Keratinocyte (primary cell): ENCODE results near the gene FGGY. TPM values are rescaled to one million over a fixed set of nuclear protein-coding genes. Genes with fewer than 3 reads are reported as not detected.

Source experiments
- DNase-seq: peaks from one replicate; pipeline ENCODE4 v3.0.0-alpha.2; 2011; ENCODE audit warnings: low read depth, missing footprints, low spot score
- FAIRE-seq: peaks from 2 replicates; lab custom pipeline; 2011; peaks lifted over from hg19 to GRCh38; lab: Jason Lieb, UNC
- H2AFZ ChIP-seq: 2 replicates; pipeline ENCODE4 v1.6.0; 2012; ENCODE audit warnings: low read length, control low read depth, inconsistent platforms; ENCODE audit not compliant: control insufficient read depth
- H3K27ac ChIP-seq: 2 replicates; pipeline ENCODE4 v1.5.1; 2011; ENCODE audit warnings: low read length; ENCODE audit not compliant: control insufficient read depth, insufficient read depth
- H3K27me3 ChIP-seq: 3 replicates; pipeline ENCODE4 v1.6.0; 2011; ENCODE audit warnings: low read length; ENCODE audit not compliant: control insufficient read depth, insufficient read depth; ENCODE audit errors: extremely low read depth
- H3K36me3 ChIP-seq, 2 experiments: 2 replicates in 1 of 2; 3 replicates in 1 of 2; pipeline ENCODE4 v1.5.1; 2011; ENCODE audit warnings: low read length in 2 of 2, mild to moderate bottlenecking in 1 of 2; ENCODE audit not compliant: control insufficient read depth in 2 of 2, insufficient read depth in 2 of 2; ENCODE audit errors: extremely low read depth in 1 of 2
- H3K4me1 ChIP-seq: 3 replicates; pipeline ENCODE4 v1.5.1; 2011; ENCODE audit warnings: low read length; ENCODE audit not compliant: control insufficient read depth, insufficient read depth; ENCODE audit errors: extremely low read depth
- H3K4me2 ChIP-seq: 3 replicates; pipeline ENCODE4 v1.6.0; 2011; ENCODE audit warnings: low read depth, low read length; ENCODE audit not compliant: control insufficient read depth, insufficient read depth; ENCODE audit errors: extremely low read depth
- H3K4me3 ChIP-seq, 3 experiments: fragments of 200-600 bp in 1 of 3; sonication (generic) in 1 of 3; 2 replicates in 2 of 3; 3 replicates in 1 of 3; pipeline ENCODE4 v1.5.1; 2011 to 2016; ENCODE audit warnings: low read length in 3 of 3, mild to moderate bottlenecking in 3 of 3, control low read depth in 2 of 3, inconsistent platforms in 1 of 3, low read depth in 1 of 3, mixed read lengths in 1 of 3, mixed run types in 1 of 3, moderate library complexity in 1 of 3; ENCODE audit not compliant: control insufficient read depth in 2 of 3, insufficient read depth in 2 of 3; ENCODE audit errors: extremely low read depth in 1 of 3
- H3K79me2 ChIP-seq: 2 replicates; pipeline ENCODE4 v1.6.0; 2012; ENCODE audit warnings: low read length; ENCODE audit not compliant: control insufficient read depth, insufficient read depth
- H3K9ac ChIP-seq: 3 replicates; pipeline ENCODE4 v1.6.0; 2011; ENCODE audit warnings: low read length; ENCODE audit not compliant: control insufficient read depth, insufficient read depth; ENCODE audit errors: extremely low read depth
- H3K9me1 ChIP-seq: 3 replicates; pipeline ENCODE4 v1.6.0; 2011; ENCODE audit warnings: low read length; ENCODE audit not compliant: control insufficient read depth, insufficient read depth; ENCODE audit errors: extremely low read depth
- H3K9me3 ChIP-seq: 2 replicates; pipeline ENCODE4 v1.5.1; 2012; ENCODE audit warnings: low read depth, low read length; ENCODE audit not compliant: control insufficient read depth
- H4K20me1 ChIP-seq: 3 replicates; pipeline ENCODE4 v1.6.0; 2011; ENCODE audit warnings: low read length; ENCODE audit not compliant: control insufficient read depth, insufficient read depth; ENCODE audit errors: extremely low read depth
- EZH2 ChIP-seq: IDR thresholded peaks from one replicate; pipeline ENCODE4 v1.6.1; 2012; ENCODE audit warnings: inconsistent platforms, mild to moderate bottlenecking, low read length, moderate library complexity
- dilution Hi-C: fragments of 300-500 bp; cut with MboI; formaldehyde crosslinking; loops from one replicate; pipeline ENCODE4 v1.7.0; 2020; ENCODE audit warnings: low sequenced_read_pairs; ENCODE audit not compliant: extremely low pct_ligation_motif_present
- polyA plus RNA-seq, 5 experiments: library from polyadenylated mRNA; depleted of rRNA in 3 of 5; stranded (reverse) in 3 of 5; stranded (forward) in 1 of 5; unstranded in 1 of 5; fragments of >200 nt; gene quantifications; 1 replicate in 1 of 5; 2 replicates in 3 of 5; 3 replicates in 1 of 5; pipeline versions ENCODE4 v1.2.1 to v1.2.3, GENCODE V29; 2011 to 2012; ENCODE audit warnings: missing spikeins in 2 of 5, low read depth in 1 of 5, low replicate concordance in 1 of 5
- TF ChIP-seq, protein P1 (sequence below), 3 experiments: IDR thresholded peaks in 1 of 3; conservative IDR thresholded peaks in 1 of 3; optimal IDR thresholded peaks in 1 of 3; 2 replicates in 2 of 3; 3 replicates in 1 of 3; pipeline versions ENCODE3 to v1.5.1; 2011; ENCODE audit warnings: low read length in 3 of 3, mild to moderate bottlenecking in 3 of 3, moderate library complexity in 2 of 3, control low read depth in 1 of 3, inconsistent platforms in 1 of 3; ENCODE audit not compliant: insufficient read depth in 2 of 3; ENCODE audit errors: extremely low read depth in 1 of 3

The FGGY gene
- polyA plus RNA-seq, 1 donor (not counting 4 experiments of a cell fraction or from before 2014, with no cell fraction given), result 16.6 TPM

DNA sequence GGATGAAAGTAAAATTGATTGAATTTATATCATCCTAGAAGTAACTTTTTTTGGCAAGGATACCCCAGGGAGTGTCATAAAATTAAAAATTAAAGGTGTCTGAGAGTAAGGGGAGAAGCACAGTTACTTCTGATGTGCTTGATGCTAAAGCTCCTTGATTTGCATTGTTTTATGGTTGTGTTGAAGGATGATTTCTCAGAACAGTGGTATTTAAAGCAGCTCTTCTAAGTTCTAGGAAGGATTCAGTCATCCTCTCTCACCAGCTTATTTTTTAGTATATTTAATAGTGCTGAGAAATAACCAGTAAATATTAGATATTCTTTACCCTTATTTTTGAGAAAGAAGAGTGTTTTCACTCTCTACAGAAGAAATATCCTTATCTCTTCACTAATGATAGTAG, 93.0 kb downstream of the FGGY start:
- dilution Hi-C loops, result no loop called here

GRCh38 chr1:59390307-59390706, 93.4 kb downstream of the FGGY start:
- Histone ChIP-seq H3K79me2 (no peaks in the 10 kb centered on the region), H3K9me1 (no peaks in the 10 kb centered on the region), H3K4me1 (no peaks in the 10 kb centered on the region), H3K27me3 (no peaks in the 10 kb centered on the region), H2AFZ (no peak overlapping the region), H3K9me3 (no peaks in the 10 kb centered on the region), H4K20me1 (no peaks in the 10 kb centered on the region), H3K4me2 (no peak overlapping the region), H3K9ac (no peak overlapping the region), H3K36me3 (no peaks in the 10 kb centered on the region), H3K27ac (no peak overlapping the region), H3K4me3 (no peak overlapping the region)
- TF ChIP-seq EZH2, result no peak
- FAIRE-seq (no peak), DNase-seq (no peak)
- dilution Hi-C loops, result no loop called here

More for the DNA sequence above, 93.0 kb downstream of the FGGY start:
- no peaks in the 10 kb centered on the region for H3K36me3 ChIP-seq
- no peaks in the 10 kb centered on the region for H3K9me3 ChIP-seq
- no peak overlapping the region for H3K9ac ChIP-seq
- H3K27ac ChIP-seq, result no peak overlapping the region
- H2AFZ ChIP-seq, result no peak overlapping the region
- no peak for FAIRE-seq
- no peak overlapping the region for H3K4me3 ChIP-seq
- H3K79me2 ChIP-seq, result no peaks in the 10 kb centered on the region
- no peaks in the 10 kb centered on the region for H4K20me1 ChIP-seq
- no peak overlapping the region for H3K4me2 ChIP-seq
- H3K9me1 ChIP-seq, result no peaks in the 10 kb centered on the region
- H3K4me1 ChIP-seq, result no peaks in the 10 kb centered on the region
- TF ChIP-seq, protein P1, sequence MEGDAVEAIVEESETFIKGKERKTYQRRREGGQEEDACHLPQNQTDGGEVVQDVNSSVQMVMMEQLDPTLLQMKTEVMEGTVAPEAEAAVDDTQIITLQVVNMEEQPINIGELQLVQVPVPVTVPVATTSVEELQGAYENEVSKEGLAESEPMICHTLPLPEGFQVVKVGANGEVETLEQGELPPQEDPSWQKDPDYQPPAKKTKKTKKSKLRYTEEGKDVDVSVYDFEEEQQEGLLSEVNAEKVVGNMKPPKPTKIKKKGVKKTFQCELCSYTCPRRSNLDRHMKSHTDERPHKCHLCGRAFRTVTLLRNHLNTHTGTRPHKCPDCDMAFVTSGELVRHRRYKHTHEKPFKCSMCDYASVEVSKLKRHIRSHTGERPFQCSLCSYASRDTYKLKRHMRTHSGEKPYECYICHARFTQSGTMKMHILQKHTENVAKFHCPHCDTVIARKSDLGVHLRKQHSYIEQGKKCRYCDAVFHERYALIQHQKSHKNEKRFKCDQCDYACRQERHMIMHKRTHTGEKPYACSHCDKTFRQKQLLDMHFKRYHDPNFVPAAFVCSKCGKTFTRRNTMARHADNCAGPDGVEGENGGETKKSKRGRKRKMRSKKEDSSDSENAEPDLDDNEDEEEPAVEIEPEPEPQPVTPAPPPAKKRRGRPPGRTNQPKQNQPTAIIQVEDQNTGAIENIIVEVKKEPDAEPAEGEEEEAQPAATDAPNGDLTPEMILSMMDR (optimal IDR thresholded peaks at IDR 0.05 in 1 of 3, IDR thresholded peaks at IDR 0.05 in 1 of 3, conservative IDR thresholded peaks at IDR 0.05 in 1 of 3; ENCODE audit: extremely low read depth in 1 of 3, insufficient read depth in 2 of 3, low read length in 3 of 3), result no peak
- no peak for TF ChIP-seq EZH2
- H3K27me3 ChIP-seq, result no peaks in the 10 kb centered on the region
- DNase-seq, result no peak
